ENCODE results near the gene HOXC12. TPM values are rescaled to one million over a fixed set of nuclear protein-coding genes. Genes with fewer than 3 reads are reported as not detected.

Gene HOXC12
- total and polyA plus RNA-seq, 2 donors (not counting 1 experiment from before 2014, with no cell fraction given), result not detected

- 7% methylated on average over 75 of the region's 87 CpGs for WGBS (ENCODE audit: insufficient coverage)
- no peaks in the 10 kb centered on the region for H3K9me3 Mint-ChIP-seq (ENCODE audit: insufficient read depth)
- Histone ChIP-seq H3K4me3 (ENCODE audit: control extremely low read depth in 1 of 5, extremely low read depth in 1 of 5, insufficient read depth in 1 of 5, low read depth in 2 of 5, low read length in 4 of 5) (peak within 1 kb of the TSS in 1 of 5 experiments; percentile 4), H3K36me3 (replicated peaks in 1 of 2; ENCODE audit: control extremely low read depth in 1 of 2, control insufficient read depth in 1 of 2, extremely low read depth in 1 of 2, insufficient read depth in 2 of 2, low read length in 1 of 2) (no peaks in the 10 kb centered on the region), H3K9me3 (ENCODE audit: control extremely low read depth in 1 of 3, control insufficient read depth in 2 of 3, insufficient read depth in 1 of 3, low read length in 2 of 3) (peaks cover 0 to 68% (median 0%) of the 10 kb centered on the region in 3 donors), H3K27ac (ENCODE audit: low read length in 2 of 2) (no peak within 1 kb of the TSS), H3K79me2 (ENCODE audit: control insufficient read depth, insufficient read depth, low read length) (no peaks in the 10 kb centered on the region), H3K4me2 (replicated peaks; ENCODE audit: low read depth, low read length, poor library complexity, severe bottlenecking) (peak within 1 kb of the TSS; percentile 29), H3K4me1 (ENCODE audit: control insufficient read depth in 2 of 2, insufficient read depth in 2 of 2, low read length in 2 of 2) (peaks cover 28 to 60% of the 10 kb centered on the region in 2 donors), H3K27me3 (replicated peaks in 1 of 4; ENCODE audit: control extremely low read depth in 1 of 4, control insufficient read depth in 3 of 4, insufficient read depth in 4 of 4, low read length in 3 of 4) (peaks cover 0 to 99% (median 86%) of the 10 kb centered on the region in 4 experiments), H2AFZ (ENCODE audit: insufficient read depth, low read depth, low read length, poor library complexity, severe bottlenecking) (no peak within 1 kb of the TSS), H4K20me1 (ENCODE audit: control insufficient read depth, insufficient read depth, low read length, poor library complexity, severe bottlenecking) (no peaks in the 10 kb centered on the region), H3K9ac (ENCODE audit: low read length) (no peak within 1 kb of the TSS)
- ATAC-seq (ENCODE audit: low read depth) (no peak), DNase-seq (peak; percentile 52)
- CTCF ChIA-PET, result interaction anchor here (1.0 to 5.0 kb wide), 5 partner anchors 31 to 207 kb away, joined by 3 to 20 read pairs (median 5); partner anchors contain the start of gene HOXC5
- peak within 1 kb of the TSS; percentile 20 for H3K27ac Mint-ChIP-seq
- H3K4me3 Mint-ChIP-seq, result peak within 1 kb of the TSS; percentile 13
- intact Hi-C loops (cut with micrococcal nuclease), result loop anchor here (10.0 kb wide), 1 partner anchor 364 kb away; the partner anchor contains the start of gene GPR84
- POLR2A ChIA-PET, result no interaction called here
- H3K4me1 Mint-ChIP-seq, result peaks cover 21% of the 10 kb centered on the region
- peaks cover 88% of the 10 kb centered on the region for H3K27me3 Mint-ChIP-seq
- TF ChIP-seq CTCF (IDR thresholded peaks at IDR 0.05) (no peak), EZH2 (IDR thresholded peaks at IDR 0.05; ENCODE audit: borderline replicate concordance, insufficient read depth, low read depth, low read length, poor library complexity, severe bottlenecking) (peak; percentile 93)
These were observed 45.7 kb downstream of the HOXC12 start, which contains the start of gene HOXC9 for GRCh38 chr12:54000116-54001114. Gene HOXC9, plus strand, starts transcription at chr12:54000161. Its CDS starts 28 bp downstream, at chr12:54000189.
